ENCODE results near the gene UBE2J2. TPM values are rescaled to one million over a fixed set of nuclear protein-coding genes. Genes with fewer than 3 reads are reported as not detected.
"Not testable (repeated sequence)": the region's sequence is repeated elsewhere in the genome, so short reads cannot be mapped to it uniquely, and the experiment has no call there.

The UBE2J2 gene
- total RNA-seq, 1 donor from 2014 or later, result 71.9 TPM

DNA sequence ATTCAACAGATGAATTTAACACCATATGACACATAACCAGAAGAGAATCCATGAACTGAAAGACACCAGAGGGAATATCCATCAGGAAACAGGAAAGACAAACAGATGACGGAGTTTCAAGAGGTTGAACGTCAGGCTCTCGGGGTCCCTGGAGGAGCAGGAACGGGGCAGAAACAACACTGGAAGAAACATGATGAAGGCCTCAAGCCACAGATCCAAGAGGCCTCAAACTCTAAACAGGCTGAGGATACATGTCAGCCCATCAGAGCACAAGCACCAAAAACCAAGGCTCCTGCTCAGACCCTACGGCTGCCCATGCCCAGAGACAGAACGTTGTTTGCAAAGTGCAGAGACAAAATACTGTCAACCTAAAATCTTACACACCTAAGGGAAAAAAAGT, 43.8 kb upstream of the UBE2J2 start:
- TF ChIP-seq, protein P1, sequence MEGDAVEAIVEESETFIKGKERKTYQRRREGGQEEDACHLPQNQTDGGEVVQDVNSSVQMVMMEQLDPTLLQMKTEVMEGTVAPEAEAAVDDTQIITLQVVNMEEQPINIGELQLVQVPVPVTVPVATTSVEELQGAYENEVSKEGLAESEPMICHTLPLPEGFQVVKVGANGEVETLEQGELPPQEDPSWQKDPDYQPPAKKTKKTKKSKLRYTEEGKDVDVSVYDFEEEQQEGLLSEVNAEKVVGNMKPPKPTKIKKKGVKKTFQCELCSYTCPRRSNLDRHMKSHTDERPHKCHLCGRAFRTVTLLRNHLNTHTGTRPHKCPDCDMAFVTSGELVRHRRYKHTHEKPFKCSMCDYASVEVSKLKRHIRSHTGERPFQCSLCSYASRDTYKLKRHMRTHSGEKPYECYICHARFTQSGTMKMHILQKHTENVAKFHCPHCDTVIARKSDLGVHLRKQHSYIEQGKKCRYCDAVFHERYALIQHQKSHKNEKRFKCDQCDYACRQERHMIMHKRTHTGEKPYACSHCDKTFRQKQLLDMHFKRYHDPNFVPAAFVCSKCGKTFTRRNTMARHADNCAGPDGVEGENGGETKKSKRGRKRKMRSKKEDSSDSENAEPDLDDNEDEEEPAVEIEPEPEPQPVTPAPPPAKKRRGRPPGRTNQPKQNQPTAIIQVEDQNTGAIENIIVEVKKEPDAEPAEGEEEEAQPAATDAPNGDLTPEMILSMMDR (IDR thresholded peaks at IDR 0.05; ENCODE audit: unreplicated experiment), result no peak
- Mint-ChIP-seq H3K4me3 (ENCODE audit: unreplicated experiment) (no peak overlapping the region), H3K27me3 (ENCODE audit: unreplicated experiment) (peaks cover 7% of the 10 kb centered on the region), H3K36me3 (ENCODE audit: low read depth, unreplicated experiment) (peaks cover 8% of the 10 kb centered on the region), H3K9me3 (ENCODE audit: unreplicated experiment) (no peaks in the 10 kb centered on the region), H3K27ac (ENCODE audit: unreplicated experiment) (peak overlapping the region; percentile 26), H3K4me1 (ENCODE audit: unreplicated experiment) (peaks cover 10% of the 10 kb centered on the region)
- no peak for DNase-seq (ENCODE audit: low spot score)

DNA sequence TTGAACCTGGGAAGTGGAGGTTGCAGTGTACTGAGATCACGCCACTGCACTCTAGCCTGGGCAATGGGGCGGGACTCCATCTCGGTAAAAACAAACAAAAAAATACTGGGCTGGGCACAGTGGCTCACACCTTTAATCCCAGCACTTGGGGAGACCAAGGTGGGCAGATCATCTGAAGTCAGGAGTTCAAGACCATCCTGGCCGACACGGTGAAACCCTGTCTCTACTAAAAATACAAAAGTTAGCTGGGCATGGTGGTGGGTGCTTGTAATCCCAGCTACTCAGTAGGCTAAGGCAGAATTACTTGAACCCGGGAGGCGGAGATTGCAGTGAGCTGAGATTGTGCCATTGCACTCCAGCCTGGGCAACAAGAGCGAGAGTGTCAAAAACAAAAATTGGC, 42.5 kb upstream of the UBE2J2 start:
- DNase-seq (ENCODE audit: low spot score); H3K27ac Mint-ChIP-seq (ENCODE audit: unreplicated experiment); H3K9me3 Mint-ChIP-seq (ENCODE audit: unreplicated experiment); H3K4me3 Mint-ChIP-seq (ENCODE audit: unreplicated experiment); H3K27me3 Mint-ChIP-seq (ENCODE audit: unreplicated experiment); H3K36me3 Mint-ChIP-seq (ENCODE audit: low read depth, unreplicated experiment); H3K4me1 Mint-ChIP-seq (ENCODE audit: unreplicated experiment): not testable (repeated sequence)

DNA sequence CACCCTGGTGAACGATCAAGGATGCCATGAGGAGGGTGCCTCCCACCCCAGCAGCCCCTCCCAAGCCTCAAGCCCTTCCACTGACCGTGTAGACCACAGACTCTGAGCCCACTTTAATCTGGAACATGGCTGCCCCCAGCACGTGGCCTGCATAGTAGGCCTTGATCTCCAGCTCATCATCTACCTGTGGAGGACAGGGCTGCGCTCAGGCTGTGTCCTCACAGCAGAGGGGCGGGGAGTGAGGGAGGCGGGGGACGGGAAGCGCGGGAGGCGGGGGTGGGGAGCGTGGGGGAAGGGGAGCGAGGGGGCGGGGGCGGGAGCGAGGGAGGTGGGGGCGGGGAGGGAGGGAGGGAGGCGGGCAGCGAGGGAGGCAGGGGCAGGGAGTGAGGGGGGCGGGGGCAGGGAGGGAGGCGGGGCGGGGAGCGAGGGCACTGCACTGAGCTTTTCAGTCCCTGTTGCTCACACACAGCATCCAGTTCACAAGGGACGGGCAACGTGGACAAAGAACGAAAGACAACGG, 41.8 kb upstream of the UBE2J2 start:
- Mint-ChIP-seq H3K36me3 (ENCODE audit: low read depth, unreplicated experiment) (peaks cover 8% of the 10 kb centered on the region), H3K27ac (ENCODE audit: unreplicated experiment) (no peak overlapping the region), H3K4me3 (ENCODE audit: unreplicated experiment) (no peak overlapping the region), H3K27me3 (ENCODE audit: unreplicated experiment) (peaks cover 5% of the 10 kb centered on the region), H3K4me1 (ENCODE audit: unreplicated experiment) (peaks cover 6% of the 10 kb centered on the region), H3K9me3 (ENCODE audit: unreplicated experiment) (no peaks in the 10 kb centered on the region)
- TF ChIP-seq, protein P1 (IDR thresholded peaks at IDR 0.05; ENCODE audit: unreplicated experiment), result no peak
- DNase-seq (ENCODE audit: low spot score), result no peak

DNA sequence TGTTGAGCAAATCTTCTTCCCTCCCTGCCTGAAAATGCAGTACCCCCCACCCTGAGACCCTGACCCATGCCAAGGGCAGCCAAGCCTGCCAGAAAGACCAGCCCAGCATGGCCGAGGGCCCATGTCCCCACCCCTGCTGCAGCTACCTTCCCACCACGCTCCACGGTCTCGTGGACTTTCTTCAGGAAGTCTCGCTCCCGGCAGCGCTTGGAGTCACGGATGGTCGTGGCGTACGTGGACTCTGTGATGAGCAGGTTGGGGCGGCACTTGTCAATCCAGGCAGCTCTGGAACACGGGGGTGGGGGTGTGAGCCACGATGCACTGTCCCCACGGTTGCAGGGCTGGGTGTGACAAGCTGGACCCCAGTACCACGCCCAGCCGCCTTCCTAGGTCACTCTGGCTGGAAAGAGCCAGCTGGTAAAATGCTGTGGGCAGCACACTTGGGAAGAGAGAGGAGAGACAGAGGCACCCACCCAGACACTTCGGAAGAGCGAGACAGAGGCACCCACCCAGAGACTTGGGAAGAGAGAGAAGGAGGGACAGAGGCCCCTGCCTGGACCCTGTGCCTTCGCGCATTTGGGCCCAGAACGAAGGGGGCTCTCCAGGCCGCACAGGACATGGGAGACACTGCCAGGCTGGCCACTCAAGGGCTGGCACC, 41.2 kb upstream of the UBE2J2 start:
- Mint-ChIP-seq H3K36me3 (ENCODE audit: low read depth, unreplicated experiment) (peaks cover 8% of the 10 kb centered on the region), H3K4me3 (ENCODE audit: unreplicated experiment) (no peak overlapping the region)

DNA sequence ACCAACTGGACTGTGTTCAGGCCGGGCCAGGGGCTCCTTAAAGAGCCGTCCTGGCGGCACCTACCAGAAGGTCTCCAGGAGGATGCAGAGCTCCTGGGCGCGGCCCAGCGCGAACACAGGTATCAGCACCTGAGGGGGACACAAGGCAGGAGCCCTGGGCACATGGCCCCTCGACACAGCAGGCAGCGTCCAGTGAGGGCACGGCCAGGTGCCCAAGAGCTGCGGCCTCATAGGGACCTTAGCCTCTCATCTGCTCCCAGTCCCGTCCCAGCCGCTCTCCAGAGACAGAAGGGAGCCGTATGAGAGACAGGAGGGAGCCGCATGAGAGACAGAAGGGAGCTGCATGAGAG, 40.6 kb upstream of the UBE2J2 start:
- TF ChIP-seq, protein P1 (IDR thresholded peaks at IDR 0.05; ENCODE audit: unreplicated experiment), result no peak
- Mint-ChIP-seq H3K4me1 (ENCODE audit: unreplicated experiment) (peaks cover 6% of the 10 kb centered on the region), H3K4me3 (ENCODE audit: unreplicated experiment) (no peak overlapping the region), H3K27ac (ENCODE audit: unreplicated experiment) (no peak overlapping the region), H3K27me3 (ENCODE audit: unreplicated experiment) (peaks cover 4% of the 10 kb centered on the region), H3K9me3 (ENCODE audit: unreplicated experiment) (no peaks in the 10 kb centered on the region), H3K36me3 (ENCODE audit: low read depth, unreplicated experiment) (peaks cover 5% of the 10 kb centered on the region)
- no peak for DNase-seq (ENCODE audit: low spot score)

More for the DNA sequence above, 41.2 kb upstream of the UBE2J2 start:
- H3K4me1 Mint-ChIP-seq (ENCODE audit: unreplicated experiment), result peaks cover 6% of the 10 kb centered on the region
- H3K27ac Mint-ChIP-seq (ENCODE audit: unreplicated experiment), result no peak overlapping the region
- no peaks in the 10 kb centered on the region for H3K9me3 Mint-ChIP-seq (ENCODE audit: unreplicated experiment)
- DNase-seq (ENCODE audit: low spot score), result no peak
- H3K27me3 Mint-ChIP-seq (ENCODE audit: unreplicated experiment), result peaks cover 3% of the 10 kb centered on the region
- TF ChIP-seq, protein P1 (IDR thresholded peaks at IDR 0.05; ENCODE audit: unreplicated experiment), result no peak

Data from endothelial cell (in vitro differentiated cells).